SK-N-SH (cell line): ENCODE measurements around the gene CD2AP.

ENCODE experiments used
- CTCF ChIP-seq: fragments of 200-600 bp; sonication (generic); IDR thresholded peaks from 2 replicates; pipeline ENCODE4 v1.6.1; 2017; ENCODE audit warnings: antibody characterized with exemption, mild to moderate bottlenecking, moderate library complexity
- EP300 ChIP-seq, 2 experiments: IDR thresholded peaks; 2 replicates each; pipeline versions ENCODE4 v1.4.0 to v1.6.1; 2012; ENCODE audit warnings: borderline replicate concordance in 1 of 2, low read depth in 1 of 2, low read length in 1 of 2
- FOXM1 ChIP-seq: IDR thresholded peaks from 2 replicates; pipeline ENCODE4 v1.4.0; 2012; ENCODE audit warnings: low read depth, mild to moderate bottlenecking
- POLR2AphosphoS5 ChIP-seq: IDR thresholded peaks from 2 replicates; pipeline ENCODE4 v1.6.1; 2012; ENCODE audit warnings: low read depth, low read length
- RAD21 ChIP-seq: IDR thresholded peaks from 2 replicates; pipeline ENCODE4 v1.6.1; 2012; ENCODE audit warnings: mild to moderate bottlenecking, low read length
- SMC3 ChIP-seq: IDR thresholded peaks from 2 replicates; pipeline ENCODE4 v1.6.1; 2012; ENCODE audit warnings: low read depth, low read length, improper control_type of control experiment
- TF ChIP-seq, protein P1 (sequence below): IDR thresholded peaks from 2 replicates; pipeline ENCODE4 v1.4.0; 2012; ENCODE audit warnings: low read depth

DNA sequence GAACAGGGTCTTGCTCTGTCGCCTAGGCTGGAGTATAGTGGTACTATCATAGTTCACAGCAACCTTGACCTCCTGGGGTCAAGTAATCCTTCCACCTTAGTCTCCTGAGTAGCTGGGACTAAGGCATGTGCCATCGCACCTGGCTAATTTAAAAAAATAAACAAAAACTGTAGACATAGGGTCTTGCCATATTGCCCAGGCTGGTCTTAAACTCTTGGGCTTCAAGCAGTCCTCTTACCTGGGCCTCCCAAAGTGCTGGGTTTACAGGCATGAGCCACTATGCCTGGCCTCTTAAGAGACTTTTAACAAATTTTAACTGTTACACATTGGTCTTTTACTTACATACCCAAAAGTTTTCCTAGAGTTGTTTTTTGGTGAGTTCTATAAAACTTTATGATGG lies 12.4 kb downstream of the CD2AP start:
- TF ChIP-seq, protein P1, sequence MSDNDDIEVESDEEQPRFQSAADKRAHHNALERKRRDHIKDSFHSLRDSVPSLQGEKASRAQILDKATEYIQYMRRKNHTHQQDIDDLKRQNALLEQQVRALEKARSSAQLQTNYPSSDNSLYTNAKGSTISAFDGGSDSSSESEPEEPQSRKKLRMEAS = no peak
- TF ChIP-seq SMC3 = no peak
- TF ChIP-seq FOXM1 = no peak
- TF ChIP-seq EP300 (IDR thresholded peaks at IDR 0.05; ENCODE audit: borderline replicate concordance in 1 of 2, low read depth in 1 of 2, low read length in 1 of 2) = no peak
- no peak for TF ChIP-seq CTCF
- TF ChIP-seq RAD21 = no peak
- no peak for TF ChIP-seq POLR2AphosphoS5
